ENCODE results near the gene DIAPH1. TPM values are rescaled to one million over a fixed set of nuclear protein-coding genes. Genes with fewer than 3 reads are reported as not detected.

The DIAPH1 gene
- total RNA-seq, 3 donors from 2014 or later = 58.8 to 64.8 (median 63.6) TPM

DNA sequence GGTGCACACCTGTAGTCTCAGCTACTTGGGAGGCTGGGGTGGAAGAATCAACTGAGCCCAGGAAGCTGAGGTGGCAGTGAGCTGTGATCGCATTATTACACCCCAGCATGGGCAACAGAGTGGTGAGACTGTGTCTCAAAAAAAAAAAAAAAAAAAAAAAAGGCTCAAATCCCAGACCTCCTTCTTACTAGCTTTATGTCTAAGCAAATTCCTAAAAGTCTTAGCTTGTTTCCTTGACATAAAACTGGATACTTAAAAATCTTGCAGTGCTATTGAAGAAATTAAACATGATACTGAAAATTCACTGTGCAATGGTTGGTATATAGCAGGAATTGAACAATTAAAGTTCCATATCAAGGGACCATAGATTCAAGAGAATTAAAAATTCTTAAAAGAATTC, 84.9 kb downstream of the DIAPH1 start:
- H3K4me3 ChIP-seq = no peak overlapping the region
- TF ChIP-seq POLR2AphosphoS5 (IDR thresholded peaks at IDR 0.05) (no peak), POLR2A (IDR thresholded peaks at IDR 0.05) (no peak), CTCF (IDR thresholded peaks at IDR 0.05) (no peak)
- intact Hi-C loops (cut with DNase I; ENCODE audit: low total_unique reads) = no loop called here
- no peak overlapping the region for H3K27ac ChIP-seq
- no peaks in the 10 kb centered on the region for H3K36me3 ChIP-seq
- DNase-seq (ENCODE audit: low spot score in 2 of 2) = no peak
- peaks cover 0 to 4% of the 10 kb centered on the region in 2 donors for H3K4me1 ChIP-seq
- no peaks in the 10 kb centered on the region for H3K9me3 ChIP-seq
- no peaks in the 10 kb centered on the region for H3K27me3 ChIP-seq

- Histone ChIP-seq H3K9me3 (no peaks in the 10 kb centered on the region), H3K4me1 (peaks cover 0 to 6% of the 10 kb centered on the region in 2 donors), H3K27me3 (no peaks in the 10 kb centered on the region), H3K27ac (no peak overlapping the region), H3K4me3 (no peak overlapping the region), H3K36me3 (no peaks in the 10 kb centered on the region)
- intact Hi-C loops (cut with DNase I; ENCODE audit: low total_unique reads) = no loop called here
- TF ChIP-seq CTCF (IDR thresholded peaks at IDR 0.05) (no peak), POLR2A (IDR thresholded peaks at IDR 0.05) (no peak), POLR2AphosphoS5 (IDR thresholded peaks at IDR 0.05) (no peak)
- no peak for DNase-seq (ENCODE audit: low spot score in 2 of 2)
These were observed 86.1 kb downstream of the DIAPH1 start for GRCh38 chr5:141532726-141533125.

DNA sequence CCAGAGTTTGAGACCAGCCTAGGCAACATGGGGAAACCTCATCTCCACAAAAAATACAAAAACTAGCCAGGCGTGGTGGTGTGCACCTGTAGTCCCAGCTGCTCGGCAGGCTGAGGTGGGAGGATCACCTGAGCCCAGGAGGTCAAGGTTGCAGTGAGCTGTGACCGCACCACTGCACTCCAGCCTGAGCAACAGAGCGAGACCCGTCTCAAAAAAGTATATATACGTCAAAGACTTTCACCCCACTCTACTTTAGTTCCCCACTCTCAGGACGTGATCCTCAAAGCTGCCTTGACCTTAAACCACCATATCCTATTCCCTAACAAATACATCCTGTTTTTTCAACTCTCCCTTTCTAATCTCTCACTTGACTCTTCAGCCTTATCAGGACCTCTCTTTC, 88.9 kb downstream of the DIAPH1 start:
- no peak for DNase-seq (ENCODE audit: low spot score in 2 of 2)
- TF ChIP-seq POLR2AphosphoS5 (IDR thresholded peaks at IDR 0.05) = no peak
- TF ChIP-seq POLR2A (IDR thresholded peaks at IDR 0.05) = no peak
- no peak for TF ChIP-seq CTCF (IDR thresholded peaks at IDR 0.05)
- Histone ChIP-seq H3K4me1 (peaks cover 0 to 10% of the 10 kb centered on the region in 2 donors), H3K4me3 (no peak overlapping the region), H3K27me3 (no peaks in the 10 kb centered on the region), H3K27ac (peak overlapping the region; percentile 66 to 78), H3K9me3 (no peaks in the 10 kb centered on the region), H3K36me3 (no peaks in the 10 kb centered on the region)
- intact Hi-C loops (cut with DNase I; ENCODE audit: low total_unique reads) = loop anchor here (5.0 kb wide), 1 partner anchor 128 kb away; the partner anchor contains the start of gene PCDHGA9

DNA sequence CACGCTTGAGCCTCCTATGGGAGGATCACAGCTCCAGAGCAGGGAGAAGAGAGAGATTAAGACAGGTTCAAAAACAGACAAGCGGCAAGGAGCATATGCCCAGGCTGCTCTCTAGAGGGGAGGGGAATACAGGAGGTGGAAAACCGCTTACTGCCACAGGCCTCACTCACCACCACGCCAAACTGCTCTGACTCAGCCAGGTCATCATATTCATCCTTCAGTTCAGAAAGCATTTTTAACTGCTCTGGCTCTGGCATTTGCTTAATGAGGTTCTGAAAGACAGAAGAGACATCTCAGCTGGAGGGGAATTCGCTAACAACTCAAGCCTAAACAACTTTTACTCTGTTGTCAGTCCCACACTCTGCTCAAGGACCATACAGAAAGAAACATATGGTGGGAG, 89.8 kb downstream of the DIAPH1 start:
- Histone ChIP-seq H3K27me3 (no peaks in the 10 kb centered on the region), H3K9me3 (no peaks in the 10 kb centered on the region), H3K27ac (peak overlapping the region; percentile 66 to 78), H3K4me1 (peaks cover 0 to 10% of the 10 kb centered on the region in 2 donors), H3K36me3 (no peaks in the 10 kb centered on the region), H3K4me3 (no peak overlapping the region)
- intact Hi-C loops (cut with DNase I; ENCODE audit: low total_unique reads) = loop anchor here (5.0 kb wide), 1 partner anchor 127 kb away; the partner anchor contains the start of gene PCDHGA9
- DNase-seq (ENCODE audit: low spot score in 2 of 2) = no peak
- TF ChIP-seq POLR2AphosphoS5 (IDR thresholded peaks at IDR 0.05) (no peak), POLR2A (IDR thresholded peaks at IDR 0.05) (no peak), CTCF (IDR thresholded peaks at IDR 0.05) (no peak)

GRCh38 chr5:141528291-141528984, 90.4 kb downstream of the DIAPH1 start:
- H3K9me3 ChIP-seq = no peaks in the 10 kb centered on the region
- H3K27ac ChIP-seq = peak overlapping the region; percentile 66 to 78
- no peaks in the 10 kb centered on the region for H3K36me3 ChIP-seq
- TF ChIP-seq POLR2AphosphoS5 (IDR thresholded peaks at IDR 0.05) (no peak), POLR2A (IDR thresholded peaks at IDR 0.05) (no peak), CTCF (IDR thresholded peaks at IDR 0.05) (no peak)
- no peaks in the 10 kb centered on the region for H3K27me3 ChIP-seq
- no peak overlapping the region for H3K4me3 ChIP-seq
- DNase-seq (ENCODE audit: low spot score in 2 of 2) = no peak
- intact Hi-C loops (cut with DNase I; ENCODE audit: low total_unique reads) = loop anchor here (5.0 kb wide), 1 partner anchor 126 kb away; the partner anchor contains the start of gene PCDHGA9
- peaks cover 0 to 10% of the 10 kb centered on the region in 2 donors for H3K4me1 ChIP-seq

Data from breast epithelium (tissue), 4 donors.